Measurements from ENCODE around the gene NUP214. TPM values are rescaled to one million over a fixed set of nuclear protein-coding genes. Genes with fewer than 3 reads are reported as not detected.

Gene NUP214
- total and polyA plus RNA-seq, 2 of the 4 experiments (the other 2 are of a cell fraction), result 7.9 to 13.4 TPM

DNA sequence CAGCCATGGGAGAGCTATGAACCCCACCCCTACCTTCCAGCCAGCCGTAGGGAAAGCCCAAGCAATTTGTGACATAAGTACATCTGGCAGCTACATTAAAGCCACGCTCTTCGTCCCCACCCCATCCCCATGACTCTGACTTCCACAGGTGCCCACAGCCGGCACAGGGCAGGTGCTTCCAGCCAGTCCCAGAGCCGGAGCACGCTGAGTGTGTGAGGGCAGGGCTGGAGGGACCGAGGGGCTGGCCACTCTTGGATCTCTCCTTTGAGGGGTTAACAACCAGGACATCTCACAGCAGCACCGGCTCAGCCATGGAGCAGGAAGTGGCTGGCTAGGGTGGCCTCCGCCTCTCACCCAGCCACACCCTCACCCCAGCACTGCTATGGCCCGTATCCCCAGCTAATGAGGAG lies 153.3 kb downstream of the NUP214 start:
- no peak overlapping the region for H3K14ac ChIP-seq (replicated peaks; ENCODE audit: low read depth, low read length)
- no peak overlapping the region for H2AK5ac ChIP-seq (ENCODE audit: low read depth, low read length)
- no peak overlapping the region for H2BK5ac ChIP-seq (ENCODE audit: low read depth, low read length, poor library complexity, severe bottlenecking)
- WGBS, 2 experiments (ENCODE audit: extremely low coverage in 2 of 2, insufficient read length in 1 of 2), result no CpG with 5 or more reads among the region's 10 CpGs
- H3K4me3 ChIP-seq (ENCODE audit: insufficient read depth, low read depth, low read length), result no peak overlapping the region
- H3K4ac ChIP-seq (ENCODE audit: low read depth, low read length), result no peak overlapping the region
- peak overlapping the region; percentile 58 for H2AFZ ChIP-seq (replicated peaks; ENCODE audit: low read length, poor library complexity)
- ChIA-PET CTCF (no interaction called here), POLR2A (ENCODE audit: unreplicated experiment) (no interaction called here)
- H3K18ac ChIP-seq (ENCODE audit: low read depth, low read length), result no peak overlapping the region
- no peak overlapping the region for H3K27ac ChIP-seq (ENCODE audit: insufficient read depth, low read length)
- no peak overlapping the region for H2BK120ac ChIP-seq (ENCODE audit: low read depth, low read length)
- H3K4me2 ChIP-seq (ENCODE audit: low read depth, low read length), result no peak overlapping the region
- H4K20me1 ChIP-seq (ENCODE audit: insufficient read depth, low read length), result no peaks in the 10 kb centered on the region
- peaks cover 5% of the 10 kb centered on the region; the same call in 1 of the 2 replicates for H3K9me1 ChIP-seq (ENCODE audit: insufficient read depth, low read length)
- no peaks in the 10 kb centered on the region for H3K79me1 ChIP-seq (ENCODE audit: low read depth in 1 of 2, low read length in 2 of 2)
- H3K23ac ChIP-seq (ENCODE audit: low read depth, low read length), result no peak overlapping the region
- no peaks in the 10 kb centered on the region for H3K36me3 ChIP-seq (ENCODE audit: control insufficient read depth, insufficient read depth, low read length)
- no peak overlapping the region for H4K91ac ChIP-seq (ENCODE audit: insufficient read depth, low read depth, low read length)
- no peak for ATAC-seq (ENCODE audit: low read depth)
- in situ Hi-C loops (cut with MboI; ENCODE audit: low sequenced_read_pairs) (no loop called here), intact Hi-C loops (cut with micrococcal nuclease) (loop anchor here (1.0 to 2.0 kb wide), 2 partner anchors 11 to 100 kb away; partner anchors contain the start of gene PLPP7), dilution Hi-C loops (cut with HindIII; ENCODE audit: low sequenced_read_pairs, unreplicated experiment) (no loop called here)
- H2AK9ac ChIP-seq (replicated peaks; ENCODE audit: low read depth, low read length, poor library complexity), result no peak overlapping the region
- no peak overlapping the region for H2BK20ac ChIP-seq (ENCODE audit: low read depth, low read length)
- no peaks in the 10 kb centered on the region for H3K9me3 ChIP-seq (ENCODE audit: control insufficient read depth, insufficient read depth, low read length)
- DNase-seq, result no peak
- no peak overlapping the region for H3K9ac ChIP-seq (ENCODE audit: low read depth, low read length)
- H2BK15ac ChIP-seq (ENCODE audit: low read depth, low read length), result no peak overlapping the region
- H3K4me1 ChIP-seq (ENCODE audit: control insufficient read depth, insufficient read depth, low read length), result no peaks in the 10 kb centered on the region
- no peak overlapping the region for H3K56ac ChIP-seq (ENCODE audit: extremely low read depth, insufficient read depth, low read length)
- H3K27me3 ChIP-seq (ENCODE audit: control insufficient read depth, insufficient read depth, low read length), result peaks cover 65% of the 10 kb centered on the region
- no TSS peak for BruUV-seq (replicated peaks)
- no peak for TF ChIP-seq RCOR1 (IDR thresholded peaks at IDR 0.05; ENCODE audit: insufficient replicate concordance, low read length)
- no peak for TF ChIP-seq ELK1 (IDR thresholded peaks at IDR 0.05; ENCODE audit: borderline replicate concordance, low read depth, low read length)
- no peak for TF ChIP-seq MAZ (IDR thresholded peaks at IDR 0.05; ENCODE audit: borderline replicate concordance, low read depth, low read length)
- no peak for TF ChIP-seq FOS (IDR thresholded peaks at IDR 0.05; ENCODE audit: low read depth, low read length)
- TF ChIP-seq RAD21 (IDR thresholded peaks at IDR 0.05; ENCODE audit: low read length), result no peak
- no peak for TF ChIP-seq CTCF (conservative IDR thresholded peaks at IDR 0.05; ENCODE audit: low read depth, low read length)
- TF ChIP-seq BHLHE40 (IDR thresholded peaks at IDR 0.05; ENCODE audit: low read depth, low read length), result no peak
- no peak for TF ChIP-seq MAFK (IDR thresholded peaks at IDR 0.05; ENCODE audit: low read depth, low read length)
- no peak for TF ChIP-seq POLR2A (IDR thresholded peaks at IDR 0.05; ENCODE audit: low read depth, low read length)
- no peak overlapping the region for H4K5ac ChIP-seq (ENCODE audit: low read depth, low read length)
- H4K8ac ChIP-seq (ENCODE audit: low read depth in 2 of 2, low read length in 2 of 2), result no peak overlapping the region
